Natural killer cell (primary cell): ENCODE measurements around the gene CSRP1. TPM values are rescaled to one million over a fixed set of nuclear protein-coding genes. Genes with fewer than 3 reads are reported as not detected.

Experiments
- ATAC-seq, 3 donors: fragments of 150-1000 bp in 2 of 3; fragments of 200-7000 bp in 1 of 3; cut with Tn5 transposase; 1 replicate in 1 of 3; 2 replicates in 2 of 3; pipeline ENCODE4 v1.10.0; 2021; ENCODE audit warnings: mild to moderate bottlenecking in 2 of 3, moderate library complexity in 2 of 3
- DNase-seq, 2 donors: peaks; one replicate each; pipeline versions ENCODE4 v3.0.0 to v3.0.0-alpha.2; 2013 to 2021; ENCODE audit warnings: mixed read lengths in 1 of 2
- H3K27ac ChIP-seq: one replicate; pipeline ENCODE4 v1.5.1; 2013; ENCODE audit warnings: mild to moderate bottlenecking, low read length
- H3K27me3 ChIP-seq: one replicate; pipeline ENCODE4 v1.6.1; 2013; ENCODE audit warnings: low read length; ENCODE audit not compliant: control insufficient read depth, insufficient read depth
- H3K36me3 ChIP-seq: one replicate; pipeline ENCODE4 v1.6.1; 2013; ENCODE audit warnings: low read length; ENCODE audit not compliant: control insufficient read depth, insufficient read depth
- H3K4me1 ChIP-seq: one replicate; pipeline ENCODE4 v1.6.1; 2013; ENCODE audit warnings: low read length; ENCODE audit not compliant: control insufficient read depth, insufficient read depth
- H3K4me3 ChIP-seq: one replicate; pipeline ENCODE4 v1.5.1; 2013; ENCODE audit warnings: low read length
- H3K9me3 ChIP-seq: one replicate; pipeline ENCODE4 v1.6.1; 2013; ENCODE audit warnings: low read length; ENCODE audit not compliant: control insufficient read depth, insufficient read depth
- H3K27ac Mint-ChIP-seq, 2 donors: one replicate each; pipeline ENCODE4 v1.8.0; 2022; ENCODE audit warnings: mild to moderate bottlenecking in 2 of 2, mixed read lengths in 2 of 2, moderate library complexity in 1 of 2
- H3K27me3 Mint-ChIP-seq, 2 donors: one replicate each; pipeline ENCODE4 v1.8.0; 2022; ENCODE audit warnings: low read depth in 2 of 2, mixed read lengths in 2 of 2
- H3K36me3 Mint-ChIP-seq: one replicate; pipeline ENCODE4 v1.8.0; 2022; ENCODE audit warnings: mixed read lengths
- H3K4me1 Mint-ChIP-seq, 2 donors: one replicate each; pipeline ENCODE4 v1.8.0; 2022; ENCODE audit warnings: mixed read lengths in 2 of 2
- H3K4me3 Mint-ChIP-seq: one replicate; pipeline ENCODE4 v1.8.0; 2022; ENCODE audit warnings: mild to moderate bottlenecking, moderate library complexity, mixed read lengths
- H3K9me3 Mint-ChIP-seq, 2 donors: one replicate each; pipeline ENCODE4 v1.8.0; 2022; ENCODE audit warnings: mixed read lengths in 2 of 2
- CTCF ChIP-seq: fragments of 200-600 bp; IDR thresholded peaks from one replicate; pipeline ENCODE4 v1.8.0; 2022; ENCODE audit warnings: antibody characterized with exemption
- WGBS: methylation state at CpG from one replicate; pipeline ENCODE4 v1.1.7; 2013; ENCODE audit warnings: missing lambda C conversion rate; ENCODE audit not compliant: insufficient coverage; 5-methylcytosine and 5-hydroxymethylcytosine counted together
- intact Hi-C: fragments of 100-400 bp; cut with micrococcal nuclease; formaldehyde crosslinking; loops from one replicate; pipeline ENCODE4 v1.14.2; 2022
- total RNA-seq, 4 donors: library from RNA; stranded (reverse); fragments of 120-200 nt in 1 of 4; gene quantifications; one replicate each; pipeline versions ENCODE4 v1.2.3 to v1.2.4, GENCODE V29; 2013 to 2022

Gene CSRP1
- total RNA-seq, 3 donors from 2014 or later (not counting 1 experiment from before 2014, with no cell fraction given), result 36.9 to 48.4 (median 44.1) TPM

- WGBS, result 94% methylated on average over 5 of the region's 5 CpGs
- Mint-ChIP-seq H3K36me3 (no peaks in the 10 kb centered on the region), H3K4me1 (peaks cover 14 to 43% of the 10 kb centered on the region in 2 donors), H3K4me3 (no peak overlapping the region), H3K27me3 (no peaks in the 10 kb centered on the region), H3K27ac (no peak overlapping the region), H3K9me3 (no peaks in the 10 kb centered on the region)
- Histone ChIP-seq H3K27me3 (no peaks in the 10 kb centered on the region), H3K9me3 (no peaks in the 10 kb centered on the region), H3K27ac (no peak overlapping the region), H3K4me1 (peaks cover 3% of the 10 kb centered on the region), H3K4me3 (no peak overlapping the region), H3K36me3 (no peaks in the 10 kb centered on the region)
- ATAC-seq (no peak), DNase-seq (no peak)
- intact Hi-C loops, result loop anchor here (2.0 kb wide), 1 partner anchor 64 kb away; no protein-coding TSS in a partner anchor
- no peak for TF ChIP-seq CTCF
Measured at GRCh38 chr1:201448990-201449389, 57.9 kb downstream of the CSRP1 start.

DNA sequence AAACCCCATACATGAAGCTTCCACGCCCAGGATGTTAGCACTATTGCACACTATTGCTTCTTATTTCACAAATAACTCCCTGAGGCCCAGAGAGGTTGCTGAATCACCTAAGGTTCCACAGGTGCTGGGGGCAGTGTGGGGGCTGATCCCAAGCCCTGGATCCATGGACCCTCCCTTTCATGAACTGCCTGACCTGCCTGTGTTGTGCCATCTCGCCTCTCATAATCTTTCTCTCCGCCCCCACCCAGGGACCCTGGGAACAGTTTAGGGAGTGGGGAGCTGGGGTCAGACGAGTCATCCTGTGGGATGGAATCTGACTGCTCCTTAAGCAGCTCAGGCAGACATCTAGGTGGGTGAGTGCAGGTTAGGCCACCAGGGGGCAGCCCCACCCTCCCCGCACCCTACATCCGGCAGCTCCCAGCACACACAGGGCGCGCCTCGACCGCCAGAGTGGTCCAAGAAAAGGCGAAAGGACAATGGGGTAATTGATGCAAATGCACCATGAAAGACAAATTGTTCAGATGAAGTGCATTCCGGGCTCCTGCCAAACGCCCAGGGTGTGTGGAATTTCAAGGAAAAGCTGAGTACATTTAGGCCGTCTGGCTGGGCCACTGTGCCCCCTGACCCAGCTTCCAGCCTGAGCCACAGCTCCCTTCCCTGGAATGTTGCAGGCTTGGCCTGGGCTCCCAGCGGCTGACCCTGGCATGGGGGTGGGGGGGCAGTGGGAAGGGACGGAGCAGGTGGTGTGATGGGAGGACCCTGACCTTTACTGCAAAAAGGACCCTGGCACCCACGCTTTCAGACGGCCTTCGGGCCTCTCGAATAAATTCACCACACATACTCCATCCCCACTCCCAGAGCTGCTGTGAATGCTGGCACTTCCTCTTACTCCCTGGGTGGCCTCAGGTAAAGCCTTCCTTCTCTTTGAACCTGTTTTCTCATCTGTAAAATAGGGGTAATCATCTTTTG lies 58.7 kb downstream of the CSRP1 start:
- Histone ChIP-seq H3K4me3 (no peak overlapping the region), H3K27me3 (no peaks in the 10 kb centered on the region), H3K4me1 (peaks cover 3% of the 10 kb centered on the region), H3K36me3 (no peaks in the 10 kb centered on the region), H3K9me3 (no peaks in the 10 kb centered on the region), H3K27ac (no peak overlapping the region)
- intact Hi-C loops, result loop anchor here (2.0 kb wide), 1 partner anchor 65 kb away; no protein-coding TSS in a partner anchor
- Mint-ChIP-seq H3K27ac (peak overlapping the region in 1 of 2 donors; percentile 42), H3K27me3 (no peaks in the 10 kb centered on the region), H3K4me3 (no peak overlapping the region), H3K9me3 (no peaks in the 10 kb centered on the region), H3K36me3 (no peaks in the 10 kb centered on the region), H3K4me1 (peaks cover 14 to 43% of the 10 kb centered on the region in 2 donors)
- ATAC-seq (peak; percentile 71 to 90 (median 79)), DNase-seq (peak; percentile 37 to 76)
- peak; percentile 82 for TF ChIP-seq CTCF
- WGBS, result 43% methylated on average over 18 of the region's 20 CpGs

GRCh38 chr1:201445310-201445709 lies 61.6 kb downstream of the CSRP1 start:
- H3K36me3 ChIP-seq, result no peaks in the 10 kb centered on the region
- no peak for DNase-seq
- intact Hi-C loops, result no loop called here
- ATAC-seq, result peak in 2 of 3 donors; percentile 37 to 62
- no peak overlapping the region for H3K4me3 ChIP-seq
- no peaks in the 10 kb centered on the region for H3K36me3 Mint-ChIP-seq
- H3K27ac Mint-ChIP-seq, result peak overlapping the region in 1 of 2 donors; percentile 69
- H3K9me3 ChIP-seq, result no peaks in the 10 kb centered on the region
- H3K4me1 Mint-ChIP-seq, result peaks cover 14 to 30% of the 10 kb centered on the region in 2 donors
- 60% methylated on average over 6 of the region's 6 CpGs for WGBS
- TF ChIP-seq CTCF, result no peak
- H3K9me3 Mint-ChIP-seq, result no peaks in the 10 kb centered on the region
- H3K27ac ChIP-seq, result no peak overlapping the region
- peaks cover 3% of the 10 kb centered on the region for H3K4me1 ChIP-seq
- H3K27me3 ChIP-seq, result no peaks in the 10 kb centered on the region
- H3K4me3 Mint-ChIP-seq, result no peak overlapping the region
- H3K27me3 Mint-ChIP-seq, result peaks cover 2 to 16% of the 10 kb centered on the region in 2 donors
